Posterior vena cava (tissue), 2 donors: ENCODE data around the gene SGCD. TPM values are rescaled to one million over a fixed set of nuclear protein-coding genes. Genes with fewer than 3 reads are reported as not detected.

ENCODE experiments used
- DNase-seq: peaks from one replicate; pipeline ENCODE4 v3.0.0-alpha.2; 2020; ENCODE audit warnings: low spot score
- intact Hi-C, 2 donors: fragments of 100-400 bp; cut with DNase I; formaldehyde crosslinking; loops; one replicate each; pipeline versions ENCODE4 v1.14.1 to v1.14.2; 2022 to 2023
- total RNA-seq, 2 donors: library from RNA; stranded (reverse); fragmentation: NEBNext Ultra II Directional; extraction: Animal tissue kit (Norgen Biotek cat#: 25700); gene quantifications; one replicate each; pipeline ENCODE4 v1.2.1, GENCODE V29; 2021
- donor health status: DM: yes; HTN: yes; CAD: no.
- donor health status: DM: yes; HTN: yes; CAD: no.

Gene SGCD
- total RNA-seq, 2 donors from 2014 or later: 31.2 to 56.3 TPM

GRCh38 chr5:156479849-156480248 lies 152.9 kb downstream of the SGCD start:
- intact Hi-C loops: no loop called here
- DNase-seq: no peak

- DNase-seq: no peak
- intact Hi-C loops: no loop called here
Observed at GRCh38 chr5:156481741-156482140, 154.8 kb downstream of the SGCD start.

GRCh38 chr5:156482818-156483217 lies 155.9 kb downstream of the SGCD start:
- intact Hi-C loops: no loop called here
- DNase-seq: no peak

GRCh38 chr5:156486394-156487238 lies 159.7 kb downstream of the SGCD start:
- DNase-seq: no peak
- intact Hi-C loops: loop anchor here in 1 of 2 donors (5.0 kb wide), 1 partner anchor 1659 kb away; no protein-coding TSS in a partner anchor

- intact Hi-C loops: no loop called here
- no peak for DNase-seq
Observed at GRCh38 chr5:156491766-156492165, 164.8 kb downstream of the SGCD start.

- intact Hi-C loops: no loop called here
- no peak for DNase-seq
Observed at GRCh38 chr5:156496291-156496690, 169.3 kb downstream of the SGCD start.

GRCh38 chr5:156497804-156498208 lies 170.8 kb downstream of the SGCD start:
- no peak for DNase-seq
- intact Hi-C loops: no loop called here

- intact Hi-C loops: no loop called here
- no peak for DNase-seq
Observed at GRCh38 chr5:156498226-156498980, 171.4 kb downstream of the SGCD start.

- DNase-seq: no peak
- intact Hi-C loops: no loop called here
Observed at GRCh38 chr5:156500755-156501154, 173.8 kb downstream of the SGCD start.

- intact Hi-C loops: no loop called here
- DNase-seq: no peak
Observed at GRCh38 chr5:156505101-156505500, 178.1 kb downstream of the SGCD start.

- intact Hi-C loops: loop anchor here in 1 of 2 donors (2.0 kb wide), 1 partner anchor 68 kb away; no protein-coding TSS in a partner anchor
- no peak for DNase-seq
Observed at GRCh38 chr5:156513123-156513815, 186.3 kb downstream of the SGCD start.

GRCh38 chr5:156515121-156515520 lies 188.2 kb downstream of the SGCD start:
- intact Hi-C loops: no loop called here
- no peak for DNase-seq

GRCh38 chr5:156515803-156516360 lies 188.9 kb downstream of the SGCD start:
- no peak for DNase-seq

GRCh38 chr5:156522651-156523529 lies 195.9 kb downstream of the SGCD start:
- DNase-seq: no peak

More at GRCh38 chr5:156515803-156516360, 188.9 kb downstream of the SGCD start:
- intact Hi-C loops: no loop called here

GRCh38 chr5:156523607-156524006 lies 196.6 kb downstream of the SGCD start:
- DNase-seq: no peak
- intact Hi-C loops: no loop called here

More at GRCh38 chr5:156522651-156523529, 195.9 kb downstream of the SGCD start:
- intact Hi-C loops: no loop called here

GRCh38 chr5:156526081-156526925 lies 199.3 kb downstream of the SGCD start:
- DNase-seq: no peak
- intact Hi-C loops: no loop called here

- no peak for DNase-seq
- intact Hi-C loops: no loop called here
Observed at GRCh38 chr5:156527611-156528010, 200.6 kb downstream of the SGCD start.

- DNase-seq: no peak
- intact Hi-C loops: no loop called here
Observed at GRCh38 chr5:156528673-156529072, 201.7 kb downstream of the SGCD start.
